ENCODE data around the gene SEC24B.
"Not testable (repeated sequence)": the region's sequence is repeated elsewhere in the genome, so short reads cannot be mapped to it uniquely, and the experiment has no call there.

The SEC24B gene

DNA sequence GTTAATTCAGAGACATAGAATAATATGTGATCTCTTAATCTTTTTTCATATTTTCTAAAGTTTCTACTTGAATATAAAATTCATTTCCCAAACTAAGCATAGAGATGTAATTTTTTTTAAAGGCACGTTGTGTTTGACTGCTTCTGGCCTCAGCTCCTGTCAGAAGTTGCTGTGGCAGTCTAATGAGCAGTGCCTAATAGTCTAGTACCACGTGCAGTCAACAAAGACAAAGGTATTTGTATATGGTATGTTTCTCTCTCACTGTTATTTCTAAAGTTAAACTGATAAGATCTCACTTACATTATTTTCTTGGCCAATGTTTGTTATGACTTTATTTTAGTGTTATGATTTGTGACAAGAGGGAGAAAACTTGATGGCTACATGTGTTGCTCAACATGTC, 77.8 kb downstream of the SEC24B start:
- H2AFZ ChIP-seq (ENCODE audit: low read depth, low read length), result no peak overlapping the region
- no peak for ATAC-seq (ENCODE audit: insufficient read depth, low read depth)
- H3K4me3 ChIP-seq (ENCODE audit: low read depth in 1 of 2, low read length in 2 of 2), result no peak overlapping the region

DNA sequence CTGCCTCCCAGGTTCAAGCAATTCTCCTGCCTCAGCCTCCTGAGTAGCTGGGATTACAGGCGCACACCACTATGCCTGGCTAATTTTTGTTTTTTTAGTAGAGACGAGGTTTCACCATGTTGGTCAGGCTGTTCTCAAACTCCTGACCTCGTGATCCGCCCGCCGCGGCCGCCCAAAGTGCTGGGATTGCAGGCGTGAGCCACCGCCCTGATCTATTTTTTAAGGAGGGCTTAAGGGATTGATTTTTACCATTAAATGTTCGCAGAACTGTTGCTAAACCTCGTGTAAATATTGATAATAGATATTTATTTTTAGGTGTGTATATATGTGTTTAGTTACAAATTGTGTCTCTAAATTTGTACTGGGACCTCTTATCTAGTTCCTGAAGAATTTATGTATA, 79.8 kb downstream of the SEC24B start:
- H3K4me1 ChIP-seq (ENCODE audit: insufficient read depth, low read length); DNase-seq; H4K20me1 ChIP-seq (ENCODE audit: insufficient read depth, low read length); H3K27me3 ChIP-seq (ENCODE audit: insufficient read depth, low read length, poor library complexity); H3K79me2 ChIP-seq (ENCODE audit: insufficient read depth, low read length); H3K4me2 ChIP-seq (ENCODE audit: insufficient read depth, low read length); ATAC-seq (ENCODE audit: insufficient read depth, low read depth); H3K9me3 ChIP-seq (ENCODE audit: insufficient read depth, low read length, severe bottlenecking); H2AFZ ChIP-seq (ENCODE audit: low read depth, low read length); H3K4me3 ChIP-seq (ENCODE audit: low read depth in 1 of 2, low read length in 2 of 2); H3K9ac ChIP-seq (ENCODE audit: low read depth, low read length); H3K27ac ChIP-seq (ENCODE audit: low read length): not testable (repeated sequence)
- H3K36me3 ChIP-seq (ENCODE audit: insufficient read depth, low read length), result peaks cover 73% of the 10 kb centered on the region

More for the DNA sequence above, 77.8 kb downstream of the SEC24B start:
- H3K36me3 ChIP-seq (ENCODE audit: insufficient read depth, low read length), result peaks cover 75% of the 10 kb centered on the region
- H3K4me1 ChIP-seq (ENCODE audit: insufficient read depth, low read length), result no peaks in the 10 kb centered on the region
- no peaks in the 10 kb centered on the region for H3K79me2 ChIP-seq (ENCODE audit: insufficient read depth, low read length)
- no peak for DNase-seq
- H3K27ac ChIP-seq (ENCODE audit: low read length), result no peak overlapping the region
- no peak overlapping the region for H3K9ac ChIP-seq (ENCODE audit: low read depth, low read length)
- H3K4me2 ChIP-seq (ENCODE audit: insufficient read depth, low read length), result no peak overlapping the region
- H3K9me3 ChIP-seq (ENCODE audit: insufficient read depth, low read length, severe bottlenecking), result no peaks in the 10 kb centered on the region
- H4K20me1 ChIP-seq (ENCODE audit: insufficient read depth, low read length), result no peaks in the 10 kb centered on the region
- H3K27me3 ChIP-seq (ENCODE audit: insufficient read depth, low read length, poor library complexity), result no peaks in the 10 kb centered on the region
- TF ChIP-seq EZH2 (IDR thresholded peaks at IDR 0.05; ENCODE audit: borderline replicate concordance, low read depth, low read length, severe bottlenecking), result no peak
- TF ChIP-seq, protein P1, sequence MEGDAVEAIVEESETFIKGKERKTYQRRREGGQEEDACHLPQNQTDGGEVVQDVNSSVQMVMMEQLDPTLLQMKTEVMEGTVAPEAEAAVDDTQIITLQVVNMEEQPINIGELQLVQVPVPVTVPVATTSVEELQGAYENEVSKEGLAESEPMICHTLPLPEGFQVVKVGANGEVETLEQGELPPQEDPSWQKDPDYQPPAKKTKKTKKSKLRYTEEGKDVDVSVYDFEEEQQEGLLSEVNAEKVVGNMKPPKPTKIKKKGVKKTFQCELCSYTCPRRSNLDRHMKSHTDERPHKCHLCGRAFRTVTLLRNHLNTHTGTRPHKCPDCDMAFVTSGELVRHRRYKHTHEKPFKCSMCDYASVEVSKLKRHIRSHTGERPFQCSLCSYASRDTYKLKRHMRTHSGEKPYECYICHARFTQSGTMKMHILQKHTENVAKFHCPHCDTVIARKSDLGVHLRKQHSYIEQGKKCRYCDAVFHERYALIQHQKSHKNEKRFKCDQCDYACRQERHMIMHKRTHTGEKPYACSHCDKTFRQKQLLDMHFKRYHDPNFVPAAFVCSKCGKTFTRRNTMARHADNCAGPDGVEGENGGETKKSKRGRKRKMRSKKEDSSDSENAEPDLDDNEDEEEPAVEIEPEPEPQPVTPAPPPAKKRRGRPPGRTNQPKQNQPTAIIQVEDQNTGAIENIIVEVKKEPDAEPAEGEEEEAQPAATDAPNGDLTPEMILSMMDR (IDR thresholded peaks at IDR 0.05; ENCODE audit: borderline replicate concordance, extremely low read depth, low read length, poor library complexity, severe bottlenecking), result no peak

DNA sequence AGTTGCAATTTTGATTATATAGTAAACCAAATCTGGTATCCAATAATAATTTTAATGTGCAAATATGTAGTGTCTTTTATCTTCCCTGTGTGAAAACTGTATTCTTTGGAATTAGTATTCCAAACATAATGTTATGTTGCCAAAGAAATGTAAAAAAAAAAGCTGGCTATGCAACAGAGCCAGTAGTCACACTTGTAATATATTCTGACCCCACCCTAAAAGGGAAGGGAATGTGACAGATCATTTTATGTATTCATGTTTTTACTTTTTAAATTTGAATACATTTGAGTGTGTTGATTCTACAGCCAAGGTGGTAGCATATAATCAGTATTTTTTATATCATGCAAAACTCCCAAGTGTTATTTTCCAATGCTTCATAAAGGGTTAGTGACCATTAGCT, 98.6 kb downstream of the SEC24B start:
- no peak overlapping the region for H3K4me2 ChIP-seq (ENCODE audit: insufficient read depth, low read length)
- DNase-seq (no peak), ATAC-seq (ENCODE audit: insufficient read depth, low read depth) (no peak)
- no peaks in the 10 kb centered on the region for H3K27me3 ChIP-seq (ENCODE audit: insufficient read depth, low read length, poor library complexity)
- H3K9ac ChIP-seq (ENCODE audit: low read depth, low read length), result no peak overlapping the region
- H3K4me1 ChIP-seq (ENCODE audit: insufficient read depth, low read length), result no peaks in the 10 kb centered on the region
- no peaks in the 10 kb centered on the region for H3K79me2 ChIP-seq (ENCODE audit: insufficient read depth, low read length)
- no peak overlapping the region for H3K4me3 ChIP-seq (ENCODE audit: low read depth in 1 of 2, low read length in 2 of 2)
- peaks cover 80% of the 10 kb centered on the region for H3K36me3 ChIP-seq (ENCODE audit: insufficient read depth, low read length)
- no peaks in the 10 kb centered on the region for H3K9me3 ChIP-seq (ENCODE audit: insufficient read depth, low read length, severe bottlenecking)
- H4K20me1 ChIP-seq (ENCODE audit: insufficient read depth, low read length), result no peaks in the 10 kb centered on the region
- H2AFZ ChIP-seq (ENCODE audit: low read depth, low read length), result no peak overlapping the region
- TF ChIP-seq, protein P1 (IDR thresholded peaks at IDR 0.05; ENCODE audit: borderline replicate concordance, extremely low read depth, low read length, poor library complexity, severe bottlenecking), result no peak
- TF ChIP-seq EZH2 (IDR thresholded peaks at IDR 0.05; ENCODE audit: borderline replicate concordance, low read depth, low read length, severe bottlenecking), result no peak
- no peak overlapping the region for H3K27ac ChIP-seq (ENCODE audit: low read length)

DNA sequence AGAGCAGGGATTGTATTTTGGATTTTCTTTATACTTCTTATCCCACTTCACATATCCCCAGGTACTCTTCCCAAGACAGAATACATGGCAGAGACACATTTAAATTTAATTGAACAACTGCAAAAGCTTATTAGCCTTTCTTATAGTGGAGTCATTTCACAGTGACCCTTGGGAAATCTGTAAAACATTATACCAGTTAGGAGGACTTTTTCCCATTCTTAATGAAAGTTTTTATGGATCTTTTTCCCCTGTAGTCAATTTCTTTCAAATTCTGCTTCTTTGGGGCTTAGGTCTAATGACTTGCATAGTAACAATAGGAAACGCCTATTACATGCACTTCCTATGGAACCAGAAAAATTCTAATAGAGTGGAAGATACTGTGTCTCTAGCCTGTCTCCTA, 111.8 kb downstream of the SEC24B start:
- Histone ChIP-seq H3K79me2 (ENCODE audit: insufficient read depth, low read length) (no peaks in the 10 kb centered on the region), H2AFZ (ENCODE audit: low read depth, low read length) (no peak overlapping the region), H3K9ac (ENCODE audit: low read depth, low read length) (no peak overlapping the region), H3K9me3 (ENCODE audit: insufficient read depth, low read length, severe bottlenecking) (no peaks in the 10 kb centered on the region), H3K4me2 (ENCODE audit: insufficient read depth, low read length) (no peak overlapping the region), H3K27ac (ENCODE audit: low read length) (no peak overlapping the region), H3K4me3 (ENCODE audit: low read depth in 1 of 2, low read length in 2 of 2) (no peak overlapping the region), H3K36me3 (ENCODE audit: insufficient read depth, low read length) (peaks cover 38% of the 10 kb centered on the region), H3K4me1 (ENCODE audit: insufficient read depth, low read length) (no peaks in the 10 kb centered on the region), H3K27me3 (ENCODE audit: insufficient read depth, low read length, poor library complexity) (no peaks in the 10 kb centered on the region), H4K20me1 (ENCODE audit: insufficient read depth, low read length) (no peaks in the 10 kb centered on the region)
- DNase-seq, result no peak
- no peak for ATAC-seq (ENCODE audit: insufficient read depth, low read depth)
- no peak for TF ChIP-seq EZH2 (IDR thresholded peaks at IDR 0.05; ENCODE audit: borderline replicate concordance, low read depth, low read length, severe bottlenecking)
- TF ChIP-seq, protein P1 (IDR thresholded peaks at IDR 0.05; ENCODE audit: borderline replicate concordance, extremely low read depth, low read length, poor library complexity, severe bottlenecking), result no peak

Measured in DND-41 (cell line).